Suprapubic skin (tissue), 4 donors: ENCODE data around the gene KRTAP1-1.

Source experiments
- CTCF ChIP-seq, 2 donors: fragments of 200-600 bp in 1 of 2; fragments of 450-650 bp in 1 of 2; sonication (generic) in 1 of 2; IDR thresholded peaks; one replicate each; pipeline ENCODE4 v1.5.1; 2016 to 2019; ENCODE audit warnings: antibody characterized with exemption in 2 of 2, mild to moderate bottlenecking in 1 of 2, moderate library complexity in 1 of 2
- EP300 ChIP-seq: sonication (generic); formaldehyde crosslinking; IDR thresholded peaks from one replicate; pipeline ENCODE4 v1.6.1; 2017; ENCODE audit warnings: antibody characterized with exemption
- POLR2A ChIP-seq, 2 donors: fragments of 450-650 bp; IDR thresholded peaks; one replicate each; pipeline ENCODE4 v1.6.1; 2017; ENCODE audit warnings: antibody characterized with exemption in 2 of 2, mild to moderate bottlenecking in 2 of 2, moderate library complexity in 2 of 2
- POLR2AphosphoS5 ChIP-seq, 3 donors: sonication (generic); formaldehyde crosslinking; IDR thresholded peaks; one replicate each; pipeline ENCODE4 v1.6.1; 2017; ENCODE audit warnings: antibody characterized with exemption in 3 of 3

GRCh38 chr17:41064301-41064700, 23.1 kb upstream of the KRTAP1-1 start:
- TF ChIP-seq POLR2AphosphoS5 (IDR thresholded peaks at IDR 0.05) (no peak), CTCF (IDR thresholded peaks at IDR 0.05) (no peak), EP300 (no peak), POLR2A (IDR thresholded peaks at IDR 0.05) (no peak)
